GM21367 (cell line): ENCODE data around the gene MRFAP1L1.
"Not testable (repeated sequence)": the region's sequence is repeated elsewhere in the genome, so short reads cannot be mapped to it uniquely, and the experiment has no call there.

ENCODE experiments used
- ATAC-seq: cut with Tn5 transposase; IDR thresholded peaks from one replicate; pipeline ENCODE4 v1.9.1; 2021; ENCODE audit not compliant: unreplicated experiment

Gene MRFAP1L1

DNA sequence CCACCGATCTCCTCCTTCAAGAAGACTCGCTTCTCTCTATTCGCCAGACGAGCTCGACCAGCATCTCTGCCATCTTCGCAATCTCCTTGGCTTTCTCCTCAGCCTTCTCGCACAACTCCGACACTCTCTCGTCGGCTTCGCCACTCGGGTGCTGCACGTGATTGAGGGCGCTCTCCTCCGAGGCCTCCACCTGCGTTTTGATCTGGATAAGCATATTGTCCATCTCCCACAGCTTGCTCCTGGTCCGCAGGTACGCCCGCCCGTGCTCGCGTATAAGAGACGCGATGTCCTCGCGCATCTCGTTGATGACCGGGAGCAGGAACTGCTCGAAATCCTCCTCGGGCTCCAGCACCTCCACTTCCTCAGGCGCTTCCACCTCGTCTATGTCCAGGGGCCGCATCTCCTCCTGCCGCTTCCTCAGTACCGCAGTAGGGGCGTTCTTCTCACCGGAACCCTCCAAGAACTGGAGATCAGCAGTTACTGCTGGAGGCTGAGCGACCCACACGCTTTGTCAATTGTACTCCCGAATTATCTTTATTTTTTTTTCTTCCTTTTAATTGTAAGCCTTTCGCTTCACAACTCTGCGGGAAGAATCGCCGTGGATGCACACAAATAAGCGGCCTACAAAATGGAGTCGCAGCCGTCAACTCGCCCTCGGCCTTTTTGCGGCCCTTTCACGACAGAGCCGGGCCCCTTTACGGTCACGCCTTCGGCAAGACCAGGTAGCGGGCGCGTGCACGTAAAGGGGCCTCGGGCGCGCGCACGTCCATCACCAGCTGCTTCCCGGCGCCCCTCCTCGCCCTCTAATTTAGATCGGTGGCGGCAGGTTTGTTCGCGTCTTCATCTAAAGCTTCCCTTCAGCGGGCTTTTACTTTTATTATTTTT is at the start of gene MRFAP1L1:
MRFAP1L1 (minus strand) TSS at position 636 of the 885 bp plus-strand sequence; CDS start at position 400, 236 bp downstream.
- ATAC-seq: peak; percentile 59

DNA sequence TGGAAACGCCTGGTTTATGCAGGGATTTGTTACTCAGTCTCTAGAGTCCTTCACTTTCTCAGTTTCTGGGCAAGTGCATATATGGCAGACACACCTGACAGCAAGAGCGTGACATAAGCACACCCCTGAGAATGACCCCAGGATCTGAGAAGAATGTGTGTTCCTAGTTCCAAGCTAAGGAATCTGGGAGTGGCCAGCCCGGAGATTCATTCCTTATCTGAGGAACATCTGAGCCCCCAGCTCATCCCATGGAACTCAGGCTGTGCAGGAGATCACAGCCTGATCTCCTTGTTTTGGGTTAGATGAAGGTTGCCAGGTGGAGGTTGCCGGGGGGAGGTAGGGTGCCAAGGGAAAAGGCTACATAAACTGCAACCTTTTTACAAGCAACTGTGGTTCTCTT is 49.1 kb upstream of the MRFAP1L1 start:
- ATAC-seq: no peak

DNA sequence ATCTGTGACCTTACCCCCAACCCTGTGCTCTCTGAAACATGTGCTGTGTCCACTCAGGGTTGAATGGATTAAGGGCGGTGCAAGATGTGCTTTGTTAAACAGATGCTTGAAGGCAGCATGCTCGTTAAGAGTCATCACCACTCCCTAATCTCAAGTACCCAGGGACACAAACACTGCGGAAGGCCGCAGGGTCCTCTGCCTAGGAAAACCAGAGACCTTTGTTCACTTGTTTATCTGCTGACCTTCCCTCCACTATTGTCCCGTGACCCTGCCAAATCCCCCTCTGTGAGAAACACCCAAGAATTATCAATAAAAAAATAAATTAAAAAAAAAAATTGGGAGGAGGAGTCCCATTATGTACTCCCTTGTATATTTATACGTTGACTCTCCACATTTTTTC is 46.7 kb upstream of the MRFAP1L1 start:
- ATAC-seq: not testable (repeated sequence)

DNA sequence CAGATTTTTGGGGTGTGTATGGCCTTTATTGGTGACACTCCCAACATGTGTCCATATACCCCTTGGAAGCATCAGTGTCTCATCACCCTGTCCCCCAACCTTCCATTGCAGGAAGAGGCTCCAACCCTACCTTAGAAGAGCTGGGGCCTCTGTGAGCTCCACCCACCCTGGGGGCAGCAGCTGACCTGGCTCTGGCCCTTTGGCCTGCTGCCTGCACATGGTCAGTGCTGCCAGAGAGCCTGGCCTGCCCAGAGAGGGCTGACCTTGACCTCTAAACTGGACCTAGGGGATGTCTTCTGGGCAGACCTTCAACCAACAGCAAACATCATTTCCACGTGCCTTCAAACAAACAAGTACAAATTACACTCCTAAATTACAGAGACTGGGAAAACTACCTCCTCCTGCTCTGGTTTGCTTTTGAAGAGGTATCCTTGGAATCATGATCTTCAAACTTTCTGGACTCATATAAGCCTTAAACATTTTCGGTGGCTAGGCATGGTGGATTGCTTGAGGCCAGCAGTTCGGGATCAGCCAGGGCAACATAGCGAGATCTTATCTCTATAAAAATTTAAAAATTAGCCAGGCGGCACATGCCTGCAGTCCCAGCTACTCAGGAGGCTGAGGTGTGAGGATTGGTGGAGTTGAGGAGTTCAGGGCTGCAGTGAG is 45.6 kb upstream of the MRFAP1L1 start:
- no peak for ATAC-seq

DNA sequence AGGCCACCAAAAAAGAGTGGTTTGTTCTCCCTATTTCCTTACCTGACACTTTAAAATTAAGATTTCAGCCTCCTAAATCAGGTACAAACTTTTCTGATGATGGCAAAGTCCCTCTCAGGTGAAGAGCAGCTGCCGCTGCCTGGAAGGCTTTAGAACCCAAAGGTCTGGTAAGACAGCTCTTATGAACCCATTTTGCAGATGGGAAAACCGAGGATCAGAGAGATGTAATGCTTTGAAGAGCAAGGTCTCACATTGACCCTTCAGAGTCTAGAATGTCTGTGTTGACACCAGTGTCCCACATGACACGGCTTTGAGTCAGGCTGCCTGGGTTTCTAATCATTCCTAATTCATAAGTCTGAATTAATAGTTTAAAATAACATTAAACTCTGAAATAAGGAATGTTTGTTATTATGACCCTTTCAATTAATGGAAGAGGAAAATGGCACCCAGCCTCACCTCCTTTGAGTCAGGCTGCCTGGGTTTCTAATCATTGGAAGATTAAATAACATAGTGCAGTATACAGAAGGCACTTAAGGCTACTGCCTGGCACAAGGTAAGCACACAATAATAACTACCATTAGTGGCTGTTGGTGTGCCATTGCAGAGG is 44.9 kb upstream of the MRFAP1L1 start:
- no peak for ATAC-seq

DNA sequence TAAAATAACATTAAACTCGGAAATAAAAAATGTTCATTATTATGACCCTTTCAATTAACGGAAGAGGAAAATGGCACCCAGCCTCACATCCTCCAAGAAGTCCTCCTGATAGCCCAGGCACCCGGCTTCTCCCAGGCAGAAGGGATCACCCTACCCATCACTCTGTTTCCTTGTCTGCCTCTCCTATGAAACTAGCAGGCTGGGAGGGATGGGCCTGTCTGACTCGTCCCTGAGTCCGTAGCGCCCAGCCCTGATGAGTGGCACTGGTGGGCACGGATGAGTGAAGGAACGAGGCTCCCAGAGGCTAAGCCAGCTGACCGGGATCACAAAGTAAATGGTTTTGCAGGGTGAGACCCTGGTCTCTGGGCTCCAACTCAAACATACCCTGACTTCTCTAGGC is 44.2 kb upstream of the MRFAP1L1 start:
- no peak for ATAC-seq

DNA sequence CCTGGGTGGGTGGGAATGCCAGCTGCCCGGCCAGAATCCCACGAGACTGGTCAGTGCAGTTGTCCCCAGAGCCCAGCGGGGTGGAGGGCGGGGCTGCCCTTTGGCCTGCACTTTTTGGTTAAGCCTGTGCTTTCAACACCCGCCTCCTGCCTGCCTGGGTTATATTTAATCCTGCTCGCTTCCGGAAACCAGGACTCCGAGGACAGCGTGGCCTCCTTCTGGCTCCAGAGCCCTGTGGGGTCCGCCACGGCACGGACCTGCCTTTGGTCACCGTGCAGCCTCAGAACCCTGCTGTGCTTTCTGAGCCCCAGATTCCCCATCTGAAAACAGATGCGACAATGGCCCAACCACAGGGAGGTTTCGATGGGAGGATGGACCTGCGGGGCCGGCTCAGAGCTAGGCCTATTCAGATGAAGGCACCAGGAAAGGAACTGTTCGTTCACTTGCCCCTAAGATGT is 43.5 kb upstream of the MRFAP1L1 start:
- no peak for ATAC-seq

DNA sequence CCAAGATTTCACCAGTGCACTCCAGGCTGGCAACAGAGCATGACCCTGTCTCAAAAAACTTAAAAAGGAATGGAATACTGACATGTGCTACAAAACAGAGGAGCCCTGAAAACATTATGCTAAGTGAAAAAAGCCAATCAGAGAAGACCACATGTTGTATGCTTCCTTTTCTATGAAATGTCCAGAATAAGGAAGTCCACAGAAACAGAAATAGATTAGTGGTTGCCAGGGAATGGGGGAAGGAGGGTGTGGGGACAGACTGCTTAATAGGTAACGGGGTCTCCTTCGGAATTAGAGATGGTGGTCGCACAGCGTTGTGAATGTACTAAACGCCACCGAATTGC is 42.8 kb upstream of the MRFAP1L1 start:
- no peak for ATAC-seq

DNA sequence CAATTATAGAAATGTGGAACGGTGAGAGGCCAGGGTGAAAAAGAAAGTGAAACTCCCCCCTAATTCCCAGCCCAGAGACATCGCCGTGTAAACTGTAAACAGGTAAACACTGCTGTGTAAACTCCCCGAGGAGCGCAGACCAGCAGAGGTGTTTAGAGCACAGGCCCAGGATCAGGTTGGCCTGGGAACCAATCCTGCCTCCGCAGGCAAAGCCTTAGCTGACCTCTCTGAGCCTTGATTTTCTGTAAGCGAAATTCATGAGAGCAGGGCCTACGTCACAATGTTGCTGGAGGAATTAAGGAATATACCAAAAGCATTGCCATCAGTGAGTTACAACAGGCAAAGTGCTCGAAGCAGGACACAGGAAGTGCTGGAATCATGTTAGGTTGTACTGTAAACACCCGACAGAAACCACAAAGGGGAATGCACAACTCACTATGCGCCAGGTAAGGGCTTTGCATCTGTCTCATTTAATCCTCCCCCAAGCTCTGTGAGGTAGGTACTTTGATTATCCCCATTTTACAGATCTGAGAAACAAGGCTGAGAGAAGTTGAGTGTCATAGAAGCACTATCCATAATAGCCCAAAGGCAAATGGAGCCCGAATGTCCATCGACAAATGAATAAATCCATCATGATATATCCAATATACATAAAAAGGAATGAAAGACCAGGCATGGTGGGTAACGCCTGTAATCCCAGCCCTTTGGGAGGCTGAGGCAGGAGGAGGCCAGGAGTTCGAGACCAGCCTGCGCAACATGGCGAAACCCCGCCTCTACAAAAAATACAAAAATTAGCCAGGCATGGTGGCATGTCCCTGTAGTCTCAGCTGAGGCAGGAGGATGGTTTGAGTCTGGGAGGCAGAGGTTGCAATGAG is 42.2 kb upstream of the MRFAP1L1 start:
- no peak for ATAC-seq

DNA sequence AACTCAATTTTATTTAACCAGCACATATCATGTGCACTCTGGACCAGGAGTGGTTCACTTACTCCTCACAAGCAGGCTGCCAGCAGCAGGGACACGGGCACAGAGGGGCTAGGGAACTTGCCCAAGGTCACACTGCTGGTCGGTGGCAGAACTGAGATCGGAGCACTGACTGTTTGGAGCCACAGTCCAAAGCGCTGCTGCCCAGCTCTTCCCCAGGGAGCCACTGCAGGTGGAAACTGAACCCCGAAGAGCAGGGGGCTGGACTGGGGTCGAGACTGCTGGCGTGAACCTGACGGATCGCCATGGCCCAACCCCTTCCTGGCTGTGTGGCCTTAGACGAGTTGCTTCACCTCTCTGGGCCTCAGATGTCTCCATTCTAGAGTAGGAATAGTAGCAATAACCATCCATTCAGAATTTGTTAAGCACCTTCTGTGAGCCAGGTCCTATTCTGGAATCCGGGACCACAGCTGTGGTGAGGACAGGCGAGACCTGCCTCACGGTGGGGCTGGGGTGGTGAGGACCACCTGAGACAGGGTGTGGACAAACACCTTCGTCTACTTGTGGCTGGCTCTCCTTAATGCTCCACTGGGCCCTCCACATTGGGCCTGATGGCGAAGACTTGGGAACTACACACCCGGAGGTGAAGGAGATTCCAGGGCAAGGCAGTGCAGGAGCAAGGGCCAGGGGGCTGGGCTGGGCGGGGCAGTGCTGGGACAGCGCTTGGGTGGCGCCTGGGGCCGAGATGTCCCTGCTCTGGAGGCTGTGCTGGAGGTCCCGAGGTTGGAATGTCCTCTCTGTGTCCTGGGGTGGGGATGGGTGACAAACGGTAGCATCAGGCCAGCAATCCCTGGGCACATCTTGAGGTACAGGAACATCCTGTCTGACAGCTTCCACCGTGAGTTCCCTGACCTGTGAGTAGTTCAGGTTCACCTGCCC is 40.9 kb upstream of the MRFAP1L1 start:
- ATAC-seq: no peak

DNA sequence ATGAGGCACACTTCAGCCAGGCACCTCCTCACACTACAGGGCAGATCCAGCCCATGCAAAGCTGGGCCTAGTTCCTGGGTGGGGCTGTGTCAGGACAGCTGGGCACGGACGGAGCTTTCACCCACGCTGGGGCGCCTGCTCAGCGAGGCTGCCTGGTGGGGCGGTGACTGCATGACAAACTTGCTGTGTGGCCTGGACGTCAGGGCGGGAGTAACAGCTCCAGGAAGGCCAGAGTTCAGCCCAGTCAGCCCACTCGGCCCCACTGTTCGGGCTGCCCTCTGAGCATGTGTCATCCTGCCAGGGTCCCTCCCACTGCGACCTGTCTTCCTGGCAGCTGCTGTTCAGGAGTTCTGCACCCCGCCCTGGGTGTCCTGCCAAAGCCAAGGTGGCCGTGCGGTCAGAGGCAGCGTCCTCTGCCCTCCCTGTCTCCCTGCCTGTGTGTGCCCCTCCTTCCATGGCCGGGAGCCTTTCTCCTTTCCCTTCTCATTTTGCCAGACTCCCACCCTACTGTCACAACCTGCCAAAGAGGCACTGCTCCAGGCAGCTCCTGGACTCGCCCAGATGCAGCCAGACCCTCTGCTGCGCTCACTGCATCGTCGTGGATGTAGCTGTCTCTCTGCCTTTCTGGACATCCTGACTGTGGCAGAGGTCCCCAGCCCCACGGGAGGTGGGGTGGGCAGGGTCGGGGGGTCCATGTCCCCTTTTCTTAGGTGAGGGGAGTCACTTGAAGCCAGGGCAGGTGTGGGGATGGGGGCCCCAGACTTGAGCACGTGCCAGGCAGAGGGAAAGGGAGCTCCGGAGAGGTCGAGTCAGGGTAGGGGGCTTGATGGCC is 39.9 kb upstream of the MRFAP1L1 start:
- ATAC-seq: no peak

DNA sequence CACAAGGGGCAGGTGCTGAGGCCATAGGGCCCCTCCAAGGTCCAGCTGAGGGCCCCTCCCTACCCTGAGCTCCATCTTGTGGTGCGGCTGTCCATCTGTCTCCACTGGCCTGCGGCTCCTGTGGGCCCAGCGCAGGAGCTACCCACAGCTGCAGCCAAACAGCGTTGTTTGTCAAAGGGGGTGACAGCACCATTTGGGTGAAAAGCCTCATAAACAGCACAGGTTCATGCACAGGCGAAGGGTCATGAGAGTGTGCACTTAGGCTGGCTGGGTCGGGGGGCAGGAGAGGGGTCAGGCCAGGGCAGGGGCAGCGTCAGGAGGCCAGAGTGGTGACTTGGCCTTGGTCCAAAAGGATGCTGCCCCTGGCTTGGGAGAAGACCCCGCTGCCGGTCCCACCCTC is 38.6 kb upstream of the MRFAP1L1 start:
- no peak for ATAC-seq

DNA sequence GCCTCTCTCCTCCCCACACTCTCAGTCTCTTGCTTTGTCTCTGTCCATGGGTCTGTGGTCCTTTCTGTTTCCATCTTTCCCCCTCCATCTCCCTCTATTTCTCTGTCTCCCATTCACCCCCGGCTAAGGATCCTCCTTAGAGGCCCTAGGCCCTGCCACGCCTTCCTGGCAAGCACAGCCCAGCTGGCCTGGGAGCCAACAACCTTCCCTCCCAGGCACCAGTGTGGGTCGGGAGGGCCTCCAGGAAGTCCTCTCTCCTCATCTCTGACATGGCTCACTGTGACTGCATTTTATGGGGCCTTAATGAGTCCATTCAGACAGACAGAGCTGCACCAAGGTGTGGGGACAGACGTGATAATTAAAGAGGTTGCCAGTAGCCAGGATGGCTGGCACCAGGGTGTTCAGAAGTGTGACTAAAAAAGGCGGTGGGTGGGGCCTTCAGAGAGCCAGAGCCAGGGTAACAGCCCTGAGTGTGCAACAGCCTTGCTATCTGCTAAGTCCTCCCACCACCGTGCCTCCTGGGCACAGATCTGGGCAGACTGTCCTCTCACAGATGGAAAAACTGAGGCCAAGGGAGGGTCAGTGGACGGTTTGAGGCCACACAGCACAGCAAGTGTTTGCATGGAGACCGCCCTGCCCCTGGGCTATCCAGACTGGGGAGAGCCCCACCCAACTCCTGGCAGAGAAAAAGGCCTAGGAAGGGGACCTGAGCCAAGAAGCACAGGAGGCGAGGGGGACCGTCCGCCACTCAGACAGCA is 37.8 kb upstream of the MRFAP1L1 start:
- ATAC-seq: no peak

DNA sequence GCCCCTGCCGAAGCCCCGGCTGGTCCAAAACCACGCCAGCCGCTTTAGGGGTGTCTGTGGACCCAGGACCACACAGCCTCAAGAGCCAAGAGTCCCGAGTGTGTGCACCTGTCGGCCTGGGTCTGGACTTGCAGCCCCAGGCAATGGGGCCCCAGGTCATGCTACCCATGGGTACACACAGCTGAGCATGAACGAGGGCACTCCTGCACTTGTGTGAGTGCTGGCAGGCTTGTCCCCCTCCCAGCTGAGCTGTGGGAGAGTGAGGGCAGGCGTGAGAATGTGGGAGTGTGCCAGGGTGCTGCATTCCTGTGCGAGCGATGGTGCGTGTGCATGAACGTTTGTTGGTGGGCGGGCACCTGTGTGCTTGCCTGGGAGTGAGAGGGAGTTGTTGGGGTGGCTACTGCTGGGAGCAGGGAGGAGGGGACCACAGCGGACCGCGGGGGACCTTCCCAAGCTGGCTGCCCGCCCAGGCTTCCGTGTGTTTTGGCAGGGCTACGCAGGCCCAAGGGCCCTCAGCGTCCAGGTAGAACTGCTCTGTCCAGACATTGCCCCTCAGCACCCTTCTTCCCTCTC is 37.1 kb upstream of the MRFAP1L1 start:
- no peak for ATAC-seq

DNA sequence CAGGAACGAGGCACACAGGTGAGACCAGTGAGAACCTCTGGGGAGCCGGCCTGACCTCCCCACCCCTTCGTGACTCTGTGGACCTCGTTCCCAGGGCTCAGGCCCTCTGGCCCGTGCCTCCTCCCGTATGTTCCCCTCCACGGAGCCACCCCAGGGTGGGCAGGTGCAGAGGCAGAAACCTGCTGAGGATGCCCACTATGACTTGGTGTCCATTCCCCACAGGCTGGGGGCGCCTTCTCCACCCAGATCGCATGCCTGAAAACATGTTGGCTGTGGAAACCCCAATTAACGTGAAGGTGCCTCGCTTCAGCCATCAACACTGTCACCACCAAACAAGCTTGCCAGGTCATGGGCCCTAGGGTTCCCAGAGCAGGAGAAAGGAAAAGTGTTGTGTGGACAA is 33.3 kb upstream of the MRFAP1L1 start:
- no peak for ATAC-seq

DNA sequence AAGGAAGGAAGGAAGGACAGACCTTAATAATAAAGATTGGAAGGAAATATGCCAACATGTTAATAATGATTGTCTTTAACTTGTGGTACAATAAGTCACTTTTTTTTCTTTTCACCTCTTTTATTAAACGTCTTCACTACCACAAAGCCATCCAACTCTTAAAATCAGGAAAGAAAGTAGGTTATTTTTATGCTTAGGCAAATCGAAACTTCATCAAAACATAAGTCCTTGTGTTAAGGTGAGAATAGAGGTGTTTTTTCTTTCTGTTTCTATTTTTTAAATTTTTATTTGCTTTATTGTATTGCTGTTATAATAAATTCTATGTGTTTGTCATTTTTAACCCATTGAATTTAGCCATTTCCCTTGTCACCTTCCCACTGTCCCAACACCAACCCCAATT is 32.8 kb upstream of the MRFAP1L1 start:
- ATAC-seq: no peak

DNA sequence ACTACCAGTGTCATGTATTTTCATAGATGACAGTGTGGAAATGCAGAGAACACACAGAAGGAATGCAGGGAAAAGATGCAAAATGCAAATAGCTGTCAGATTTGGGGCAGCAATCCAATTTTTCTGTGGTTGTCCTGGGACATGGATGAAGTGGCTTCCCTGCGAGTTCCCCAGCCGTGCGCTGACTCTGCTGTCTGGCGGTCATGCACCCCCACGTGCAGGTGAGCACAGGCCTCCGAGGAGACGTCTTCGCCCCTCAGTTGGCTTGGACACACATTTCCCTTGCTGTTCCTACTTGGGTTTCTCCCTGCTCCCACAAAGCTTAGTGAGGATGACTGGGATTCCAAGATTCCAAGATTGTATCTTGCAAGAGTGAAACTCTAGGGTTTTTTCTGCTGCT is 30.7 kb upstream of the MRFAP1L1 start:
- ATAC-seq: no peak

DNA sequence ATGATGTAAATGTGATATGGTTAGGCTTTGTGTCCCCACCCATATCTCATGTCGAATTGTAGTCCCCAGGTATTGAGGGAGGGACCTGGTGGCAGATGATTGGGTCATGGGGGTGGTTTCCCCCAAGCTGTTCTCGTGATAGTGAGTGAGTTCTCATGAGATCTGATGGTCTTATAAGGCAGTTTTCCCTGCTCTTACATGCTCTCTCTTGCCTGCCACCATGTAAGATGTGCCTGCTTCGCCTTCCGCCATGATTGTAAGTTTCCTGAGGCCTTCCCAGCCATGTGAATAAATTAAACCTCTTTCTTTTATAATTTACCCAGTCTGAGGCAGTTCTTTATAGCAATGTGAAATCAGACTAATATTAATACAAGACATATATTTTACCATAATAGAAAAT is 30.3 kb upstream of the MRFAP1L1 start:
- no peak for ATAC-seq
